ENCODE results near the gene NUDT4.

GRCh38 chr12:93451423-93452158 lies 73.9 kb downstream of the NUDT4 start:
- TF ChIP-seq YY1 (IDR thresholded peaks at IDR 0.05; ENCODE audit: low read depth) (no peak), RCOR1 (IDR thresholded peaks at IDR 0.05; ENCODE audit: low read length) (no peak)

Measured in SK-N-SH (cell line).